ENCODE measurements around the gene MPP2.
"Not testable (repeated sequence)": the region's sequence is repeated elsewhere in the genome, so short reads cannot be mapped to it uniquely, and the experiment has no call there.

Gene MPP2

DNA sequence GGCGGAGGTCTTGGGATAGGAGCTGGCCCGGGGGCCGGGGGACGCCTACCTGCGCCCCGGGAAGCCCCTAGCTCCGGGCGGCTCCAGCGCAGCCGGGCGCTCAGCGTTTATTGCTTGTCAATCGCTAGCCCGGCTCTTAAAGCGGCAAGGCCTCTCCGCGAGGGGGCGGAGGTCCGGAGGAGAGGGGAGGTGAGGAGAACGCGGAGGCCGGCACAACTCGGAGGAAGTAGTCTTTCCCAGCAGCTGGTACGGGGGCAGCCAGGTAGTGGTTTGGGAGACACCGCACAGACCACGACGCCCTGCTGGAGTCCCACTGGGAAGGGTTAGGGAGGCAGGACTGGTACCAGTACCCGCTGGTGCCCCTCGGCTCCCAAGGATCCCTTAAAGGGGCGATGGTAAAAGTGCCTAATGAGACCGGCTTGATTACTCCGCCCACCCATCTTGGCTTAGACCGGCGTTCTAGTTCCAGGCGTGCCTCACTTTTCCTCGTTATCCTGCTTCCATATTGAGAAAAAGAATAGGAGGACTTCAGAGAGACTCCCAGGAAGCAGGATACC lies at the start of gene MPP2:
TSS of gene MPP2 (minus strand) at position 112 of the 557 bp plus-strand sequence. CDS start 3,076 bp downstream, outside the sequence.
- peak; percentile 89 for DNase-seq (ENCODE audit: low spot score)

DNA sequence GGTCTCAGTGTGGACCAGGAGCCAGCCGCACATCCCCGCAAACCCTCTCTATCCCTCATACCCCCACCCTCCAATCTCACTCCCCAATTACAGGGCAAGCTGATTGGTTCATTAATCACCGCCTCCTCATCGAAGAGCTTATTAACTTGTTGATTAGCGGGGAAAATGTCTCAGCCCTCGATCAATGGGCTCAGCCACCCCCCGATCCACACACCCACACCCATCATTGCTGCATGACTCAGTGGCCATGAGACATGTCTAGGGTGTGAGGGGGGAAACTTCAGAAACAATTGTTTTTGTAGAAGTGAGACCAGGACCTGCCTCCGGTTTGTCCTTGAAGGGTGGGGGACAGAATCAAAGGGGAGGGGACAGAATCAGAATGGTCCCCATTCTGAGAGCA lies 48.9 kb upstream of the MPP2 start:
- DNase-seq (ENCODE audit: low spot score): no peak

DNA sequence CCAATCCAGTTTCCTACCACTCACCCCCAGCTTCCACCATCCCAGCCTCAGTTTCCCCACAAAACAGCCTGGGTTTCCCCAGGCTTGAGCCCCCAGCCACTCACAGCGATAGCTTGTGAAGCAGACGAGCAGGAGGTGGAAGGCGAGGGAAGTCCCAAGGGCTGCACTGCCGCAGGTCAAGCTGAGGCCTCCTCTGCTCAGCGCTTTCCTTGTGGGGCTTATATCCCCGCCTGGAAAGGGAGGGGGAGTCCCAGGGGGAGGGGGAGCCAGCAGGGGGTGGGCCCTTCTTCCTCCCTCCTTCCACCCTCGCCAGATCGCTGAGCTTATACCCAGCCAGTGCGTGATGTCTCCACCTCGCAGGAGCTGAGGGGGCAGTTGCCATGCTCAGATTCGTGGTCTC lies 46.4 kb upstream of the MPP2 start, which contains the start of gene PYY:
TSS of gene PYY (minus strand) at position 195 of the 400 bp plus-strand sequence. CDS start 457 bp downstream, outside the sequence.
- no peak for DNase-seq (ENCODE audit: low spot score)

- no peak for DNase-seq (ENCODE audit: low spot score)
These were observed 45.7 kb upstream of the MPP2 start for GRCh38 chr17:43952724-43953666.

DNA sequence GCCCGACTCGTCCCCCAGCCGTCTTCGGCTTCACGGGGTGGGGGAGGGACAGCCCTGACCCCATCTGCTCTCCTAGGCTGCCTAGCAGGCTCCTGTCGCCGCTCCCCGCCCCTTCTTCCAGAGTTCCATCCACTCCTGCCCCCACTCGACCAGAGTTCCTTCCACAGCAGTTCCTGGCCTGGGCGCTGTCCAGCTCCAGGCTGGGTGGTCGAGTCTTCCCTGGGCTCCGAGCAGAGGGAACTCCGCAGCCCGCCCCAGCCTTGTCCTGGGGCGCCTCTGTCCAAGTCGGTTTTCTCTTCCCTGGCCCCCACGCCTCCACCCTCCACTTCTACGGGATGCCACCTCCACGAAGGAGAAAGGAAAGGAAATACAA lies 45.0 kb upstream of the MPP2 start:
- no peak for DNase-seq (ENCODE audit: low spot score)

GRCh38 chr17:43951750-43952149 lies 44.4 kb upstream of the MPP2 start:
- no peak for DNase-seq (ENCODE audit: low spot score)

- DNase-seq (ENCODE audit: low spot score): no peak
These were observed 43.2 kb upstream of the MPP2 start for GRCh38 chr17:43950554-43950953.

DNA sequence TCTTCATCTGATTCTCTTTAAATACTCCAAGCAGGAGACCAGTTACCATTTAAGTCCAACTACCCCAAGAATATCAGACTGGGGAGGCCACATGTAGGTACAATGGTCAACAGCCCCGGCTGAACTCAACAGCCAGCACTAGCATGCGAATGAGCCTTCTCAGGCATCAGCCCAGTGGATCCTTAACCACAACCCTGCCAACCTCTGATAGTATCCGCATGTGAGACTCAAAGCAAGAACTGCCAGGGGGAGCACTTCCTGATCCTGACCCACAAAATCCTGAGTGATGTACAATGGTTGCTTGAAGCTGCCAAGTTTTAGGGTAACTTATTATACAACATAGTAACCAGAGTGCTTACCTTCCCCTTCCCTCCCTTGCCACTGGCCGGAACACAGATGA lies 42.4 kb upstream of the MPP2 start:
- DNase-seq (ENCODE audit: low spot score): no peak

DNA sequence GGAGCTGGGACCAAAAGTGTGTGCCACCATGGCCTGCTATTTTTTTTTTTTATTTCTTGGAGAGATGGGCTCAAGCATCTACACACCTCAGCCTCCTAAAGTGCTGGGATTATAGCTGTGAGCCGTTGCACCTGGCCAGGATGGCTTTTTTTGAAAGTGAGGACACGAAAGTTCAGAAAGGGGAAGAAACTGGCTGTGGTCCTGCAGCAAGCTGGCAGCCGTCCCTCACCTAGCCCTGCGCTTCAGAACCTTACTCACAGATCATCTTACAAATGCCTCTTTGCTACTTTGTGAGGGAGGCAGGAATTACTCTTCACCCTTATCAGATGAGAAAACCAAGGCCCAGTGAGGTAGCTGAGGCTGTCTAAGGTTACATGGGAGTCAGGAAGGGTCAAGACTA lies 39.4 kb upstream of the MPP2 start:
- no peak for DNase-seq (ENCODE audit: low spot score)

GRCh38 chr17:43945074-43945829 lies 37.9 kb upstream of the MPP2 start:
- DNase-seq (ENCODE audit: low spot score): no peak

GRCh38 chr17:43942051-43942685 lies 34.8 kb upstream of the MPP2 start, which contains the start of gene PPY:
Gene PPY (minus strand): TSS chr17:43942476. CDS start chr17:43941654, 822 bp downstream.
- no peak for DNase-seq (ENCODE audit: low spot score)

- DNase-seq (ENCODE audit: low spot score): no peak
These were observed 33.3 kb upstream of the MPP2 start for GRCh38 chr17:43940630-43941029.

DNA sequence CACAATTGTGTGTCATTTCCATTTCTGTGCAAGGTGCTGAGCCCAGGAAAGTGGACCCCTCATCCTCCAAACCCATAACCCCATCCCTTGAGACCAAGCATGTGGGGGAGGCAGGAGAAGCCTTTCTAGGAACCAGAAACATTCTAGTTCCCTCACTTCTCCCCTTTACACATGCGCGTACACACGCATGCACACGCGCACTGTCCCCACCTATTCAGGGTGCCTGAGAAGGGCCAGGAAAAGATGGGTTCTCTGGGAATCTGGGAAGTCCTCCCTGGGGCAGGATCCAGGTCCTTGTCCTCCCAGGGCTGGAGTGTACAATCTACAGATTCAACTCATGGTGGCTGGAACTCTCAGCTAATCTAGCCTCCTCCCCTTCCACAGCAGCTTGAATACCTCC lies 32.5 kb upstream of the MPP2 start:
- no peak for DNase-seq (ENCODE audit: low spot score)

- DNase-seq (ENCODE audit: low spot score): not testable (repeated sequence)
These were observed 32.1 kb upstream of the MPP2 start for GRCh38 chr17:43939452-43939851.

DNA sequence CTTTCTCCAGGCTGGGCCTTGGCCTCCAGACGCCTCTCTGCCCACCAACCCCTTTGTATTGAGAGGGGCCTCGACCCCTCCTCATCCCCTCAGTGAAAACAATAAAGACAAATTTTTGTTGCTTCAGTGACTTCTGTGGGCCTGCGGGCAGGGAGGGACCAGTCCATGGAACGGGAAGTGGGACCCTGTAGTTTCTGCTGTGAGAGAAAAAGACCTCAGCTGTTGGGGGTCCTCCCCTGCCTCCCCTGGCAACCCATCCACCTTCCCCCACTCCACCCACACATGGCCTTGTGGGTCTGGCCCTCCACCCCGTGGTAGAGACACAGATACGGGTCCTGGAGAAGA lies 31.5 kb upstream of the MPP2 start:
- DNase-seq (ENCODE audit: low spot score): no peak

GRCh38 chr17:43936434-43936833 lies 29.1 kb upstream of the MPP2 start:
- no peak for DNase-seq (ENCODE audit: low spot score)

DNA sequence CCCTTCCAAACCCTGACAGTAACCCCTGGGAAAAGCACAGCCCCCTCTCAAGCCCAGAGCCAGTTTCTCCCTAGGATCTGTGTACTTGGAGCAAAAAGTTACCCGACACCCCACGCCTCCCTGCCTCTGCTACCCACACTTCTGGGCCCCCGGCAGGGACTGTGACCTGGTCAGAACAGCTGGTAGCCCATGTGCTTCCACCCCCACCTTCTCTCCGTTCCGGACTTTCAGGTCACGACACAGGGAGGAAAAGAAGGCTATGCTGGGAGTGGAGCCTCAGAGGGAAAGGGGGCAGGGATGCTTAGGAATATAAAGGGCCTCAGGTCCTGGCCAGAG lies 28.6 kb upstream of the MPP2 start:
- DNase-seq (ENCODE audit: low spot score): no peak

DNA sequence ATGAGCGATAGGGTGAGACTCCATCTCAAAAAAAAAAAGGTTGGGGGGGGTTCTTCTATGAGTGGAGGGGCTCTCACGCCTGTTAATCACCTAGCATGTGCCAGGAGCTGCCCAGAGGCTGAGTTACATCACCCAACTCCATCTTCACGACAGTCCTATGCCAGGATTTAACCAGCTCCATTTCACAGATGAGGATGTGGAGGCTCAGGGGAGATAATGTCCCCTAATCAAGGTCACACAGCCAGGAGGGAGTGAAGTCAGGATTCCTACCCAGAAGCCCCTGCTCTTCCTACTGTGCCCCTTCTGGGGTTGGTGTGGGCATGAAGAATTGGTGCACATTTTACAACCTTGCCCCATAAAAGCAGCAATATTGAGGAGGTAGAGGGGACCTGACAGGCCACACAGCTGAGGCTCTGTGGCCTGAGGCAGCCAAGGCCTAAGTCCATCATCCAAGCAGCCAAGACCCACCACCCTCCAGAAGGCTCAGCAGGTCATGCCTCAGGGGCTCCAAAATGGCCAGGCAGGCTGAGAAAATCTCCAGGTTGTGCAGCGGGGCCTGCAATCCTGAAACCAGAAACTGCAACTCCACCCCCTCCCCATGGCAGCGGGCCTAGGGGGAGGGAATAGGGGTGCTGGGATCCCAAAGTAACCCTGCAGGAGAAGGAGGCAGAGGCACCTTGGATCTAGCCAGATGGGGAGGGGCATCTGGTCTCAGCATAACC lies 28.0 kb upstream of the MPP2 start:
- no peak for DNase-seq (ENCODE audit: low spot score)

DNA sequence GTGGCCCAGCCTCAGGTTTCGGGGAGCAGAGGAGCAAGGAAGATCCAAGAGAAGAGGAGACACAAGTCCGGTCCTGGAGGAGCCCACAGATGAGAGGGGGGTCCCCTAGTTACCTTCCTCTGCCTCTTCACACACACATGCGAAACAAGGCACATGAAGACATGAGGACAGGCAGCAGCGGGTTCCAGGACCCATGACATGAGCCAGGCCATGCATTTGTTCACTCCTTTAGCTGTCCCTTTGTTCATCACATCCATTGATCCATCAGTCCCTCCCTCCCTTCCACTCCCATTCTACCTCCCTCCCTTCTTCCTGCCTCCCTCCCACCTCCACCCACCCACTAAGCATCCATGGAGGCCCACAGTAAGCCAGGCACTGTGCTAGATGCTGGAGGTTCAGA lies 25.6 kb upstream of the MPP2 start:
- DNase-seq (ENCODE audit: low spot score): no peak

GRCh38 chr17:43932357-43932756 lies 25.0 kb upstream of the MPP2 start:
- DNase-seq (ENCODE audit: low spot score): no peak

DNA sequence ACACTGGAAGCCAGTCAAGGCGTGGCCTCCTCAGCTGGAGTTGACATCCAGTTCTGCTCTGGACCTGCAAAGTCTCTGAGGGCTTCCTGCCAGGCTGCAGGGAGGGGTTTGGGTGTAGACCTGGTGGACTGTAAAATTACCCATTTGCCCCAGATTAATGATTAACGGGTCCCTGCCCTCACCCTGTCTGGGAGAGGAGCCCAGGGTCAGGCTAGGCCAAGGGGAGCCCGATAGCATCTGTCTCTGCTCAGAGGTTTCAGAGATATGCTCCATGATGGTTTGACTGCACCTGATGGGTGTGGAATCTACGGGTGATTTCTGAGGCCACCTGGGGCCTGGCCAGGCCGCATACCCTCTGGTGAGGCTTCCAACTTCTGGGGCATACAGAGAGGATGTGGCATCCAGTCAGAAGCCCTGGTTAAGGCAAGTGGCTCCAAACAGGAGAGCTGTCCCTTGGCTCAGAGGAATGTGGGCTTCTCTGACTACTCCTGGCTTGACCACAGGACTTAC lies 23.8 kb upstream of the MPP2 start:
- no peak for DNase-seq (ENCODE audit: low spot score)
